Upper lobe of left lung (tissue), 4 donors: ENCODE results near the gene UTRN.

Experiments used
- CTCF ChIP-seq, 6 experiments: fragments of 450-650 bp in 4 of 6; fragments of 200-600 bp in 2 of 6; sonication (generic) in 2 of 6; IDR thresholded peaks; one replicate each; pipeline ENCODE4 v1.5.1; 2016 to 2019; ENCODE audit warnings: antibody characterized with exemption in 6 of 6
- POLR2AphosphoS5 ChIP-seq, 2 donors: sonication (generic); formaldehyde crosslinking; IDR thresholded peaks; one replicate each; pipeline ENCODE4 v1.5.1; 2017; ENCODE audit warnings: antibody characterized with exemption in 2 of 2

- TF ChIP-seq CTCF (IDR thresholded peaks at IDR 0.05) (no peak), POLR2AphosphoS5 (IDR thresholded peaks at IDR 0.05) (no peak)
These were observed 13.8 kb downstream of the UTRN start for GRCh38 chr6:144298916-144299315.
